ENCODE results near the gene DUOX1.
"Not testable (repeated sequence)": the region's sequence is repeated elsewhere in the genome, so short reads cannot be mapped to it uniquely, and the experiment has no call there.

Gene DUOX1

DNA sequence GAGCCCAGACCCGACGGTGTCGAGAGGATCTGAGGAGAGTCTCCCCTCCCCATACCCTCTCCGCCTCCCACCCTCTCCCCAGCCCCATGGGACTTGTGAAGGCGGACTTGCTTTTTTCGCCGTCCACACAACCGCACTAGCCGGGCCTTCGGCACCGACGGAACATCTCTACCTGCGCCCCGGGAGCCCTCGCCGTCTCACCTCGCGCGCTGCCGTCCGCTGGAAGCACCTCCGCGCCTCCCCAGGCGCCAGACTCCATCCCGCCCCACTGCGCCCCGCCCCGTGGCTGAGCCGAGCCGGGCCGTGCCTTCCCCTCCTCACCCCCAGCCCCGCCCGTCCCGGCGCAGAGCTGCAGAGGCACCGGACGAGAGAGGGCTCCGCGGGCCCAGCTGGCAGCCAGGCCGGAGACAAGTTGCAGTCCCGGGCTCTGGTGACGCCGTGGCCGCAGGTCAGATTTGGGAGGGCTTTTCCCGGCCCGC lies at the start of gene DUOX1, which contains the start of gene DUOXA1:
Gene DUOX1, plus strand, starts transcription at position 344 of the 479 bp plus-strand sequence. CDS start 1,973 bp downstream, outside the sequence.
Gene DUOXA1, minus strand, starts transcription at position 229 of the 479 bp plus-strand sequence. CDS start 6,865 bp downstream, outside the sequence.
- DNase-seq (ENCODE audit: low read depth, low spot score): no peak

- DNase-seq (ENCODE audit: low read depth, low spot score): not testable (repeated sequence)
Observed at GRCh38 chr15:45080593-45080992, 49.2 kb upstream of the DUOX1 start.

- DNase-seq (ENCODE audit: low read depth, low spot score): not testable (repeated sequence)
Observed at GRCh38 chr15:45082412-45082811, 47.4 kb upstream of the DUOX1 start.

DNA sequence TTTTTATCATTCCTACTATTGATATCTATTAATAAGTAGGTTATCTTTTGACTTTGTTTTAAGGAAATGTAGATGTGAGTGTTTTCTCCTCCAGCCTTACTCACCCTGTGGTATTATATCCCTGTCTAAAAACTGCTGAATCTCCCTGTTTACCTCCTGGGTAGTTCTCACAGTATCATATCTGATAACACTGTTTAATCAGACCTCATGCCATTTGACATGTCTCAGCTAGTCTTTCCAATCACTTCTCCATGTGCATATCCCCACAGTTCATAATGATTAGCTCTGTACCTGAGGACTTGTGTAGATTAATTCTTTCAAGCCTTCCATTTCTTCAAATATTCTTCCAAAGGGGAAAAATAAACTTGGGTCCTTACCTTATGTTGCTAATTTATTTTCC lies 46.6 kb upstream of the DUOX1 start:
- no peak for DNase-seq (ENCODE audit: low read depth, low spot score)

- no peak for DNase-seq (ENCODE audit: low read depth, low spot score)
Observed at GRCh38 chr15:45084163-45084562, 45.6 kb upstream of the DUOX1 start.

DNA sequence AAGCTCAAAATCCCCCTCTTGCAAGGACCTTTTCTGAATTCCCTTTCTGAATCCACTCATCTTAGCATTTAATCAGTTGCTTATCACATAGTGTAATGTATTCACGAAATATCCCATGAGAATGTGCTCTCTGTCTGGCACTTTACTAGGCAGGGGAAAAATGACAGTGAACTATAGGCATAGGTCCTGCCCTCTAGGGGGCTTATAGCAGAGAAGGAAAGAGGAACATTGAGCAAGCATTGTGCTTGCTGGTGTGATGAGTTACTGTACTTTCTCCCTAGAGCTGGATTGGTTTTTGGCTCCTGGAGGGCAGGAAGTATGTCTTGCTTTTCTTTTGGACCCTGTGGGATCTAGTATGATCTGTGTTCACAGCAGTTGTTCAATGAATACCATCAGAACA lies 42.3 kb upstream of the DUOX1 start:
- DNase-seq (ENCODE audit: low read depth, low spot score): no peak

DNA sequence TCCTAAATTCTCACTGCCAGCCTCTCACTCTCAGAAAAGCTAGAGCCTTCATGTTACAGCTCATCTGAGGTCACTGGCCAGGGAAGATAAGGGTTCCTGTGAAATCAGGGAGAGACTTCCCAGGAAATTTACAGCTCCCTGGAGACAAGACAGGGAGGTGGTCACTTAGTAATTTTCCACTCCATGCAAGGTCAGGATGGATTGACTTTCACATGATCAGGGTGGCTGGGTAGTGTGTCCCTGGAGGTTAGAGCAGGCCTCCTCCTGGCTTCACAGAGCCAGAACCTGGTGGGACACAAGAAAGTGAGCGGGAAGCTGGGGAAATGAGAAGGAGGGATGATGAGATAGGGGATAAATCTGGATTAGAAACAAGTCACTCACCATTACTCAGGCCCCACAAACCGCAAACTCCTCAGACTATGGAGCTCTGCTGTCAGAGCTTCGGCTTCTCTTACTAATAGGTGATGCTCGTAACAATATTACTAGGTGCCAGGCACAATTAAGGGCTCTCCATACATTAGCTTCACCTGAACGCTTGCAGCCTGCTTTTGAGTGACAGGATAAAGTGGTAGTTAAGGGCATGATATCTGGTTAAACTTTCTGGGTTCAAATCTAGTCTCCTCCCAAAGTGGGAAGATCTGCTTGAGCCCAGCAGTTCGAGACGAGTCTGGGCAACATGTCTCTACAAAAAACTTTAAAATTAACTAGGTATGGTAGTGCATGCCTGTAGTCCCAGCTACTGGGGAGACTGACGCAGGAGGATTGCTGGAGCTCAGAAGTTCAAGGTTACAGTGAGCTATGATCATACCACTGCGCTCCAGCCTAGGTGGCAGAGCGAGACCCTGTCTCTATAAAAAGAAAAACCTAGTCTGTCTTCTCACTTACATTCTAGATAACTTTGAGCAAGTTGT lies 40.7 kb upstream of the DUOX1 start:
- DNase-seq (ENCODE audit: low read depth, low spot score): no peak

DNA sequence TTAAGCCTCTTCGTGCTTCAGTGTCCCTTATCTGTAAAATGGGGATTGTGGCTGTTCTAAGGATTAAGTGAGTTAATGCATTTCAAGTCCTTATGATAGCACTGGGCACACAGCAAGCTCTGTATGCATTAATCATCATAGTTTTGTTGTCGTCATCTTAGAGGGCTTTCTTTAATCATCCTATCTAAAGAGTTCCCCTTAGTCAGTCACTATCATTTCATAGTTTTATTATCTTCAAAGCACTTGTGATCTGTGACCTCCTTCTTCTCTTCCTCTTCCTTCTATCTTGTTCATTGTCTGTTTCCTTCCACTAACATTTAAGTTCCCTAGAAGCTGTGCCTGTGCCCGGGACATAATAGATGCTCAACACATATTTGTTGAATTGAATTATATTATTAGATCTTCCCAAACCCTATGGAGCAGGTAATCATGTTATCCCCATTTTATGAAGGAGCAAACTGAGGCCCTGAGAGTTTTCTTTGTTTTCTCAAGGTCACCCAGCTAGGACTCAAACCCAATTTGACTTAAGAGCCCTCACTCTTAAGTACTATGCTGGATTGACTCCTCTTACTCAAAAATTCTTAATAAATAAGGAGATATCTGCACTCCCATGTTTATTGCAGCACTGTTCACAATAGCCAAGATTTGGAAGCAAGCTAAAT lies 40.0 kb upstream of the DUOX1 start:
- DNase-seq (ENCODE audit: low read depth, low spot score): no peak

GRCh38 chr15:45091161-45091560 lies 38.6 kb upstream of the DUOX1 start:
- DNase-seq (ENCODE audit: low read depth, low spot score): no peak

DNA sequence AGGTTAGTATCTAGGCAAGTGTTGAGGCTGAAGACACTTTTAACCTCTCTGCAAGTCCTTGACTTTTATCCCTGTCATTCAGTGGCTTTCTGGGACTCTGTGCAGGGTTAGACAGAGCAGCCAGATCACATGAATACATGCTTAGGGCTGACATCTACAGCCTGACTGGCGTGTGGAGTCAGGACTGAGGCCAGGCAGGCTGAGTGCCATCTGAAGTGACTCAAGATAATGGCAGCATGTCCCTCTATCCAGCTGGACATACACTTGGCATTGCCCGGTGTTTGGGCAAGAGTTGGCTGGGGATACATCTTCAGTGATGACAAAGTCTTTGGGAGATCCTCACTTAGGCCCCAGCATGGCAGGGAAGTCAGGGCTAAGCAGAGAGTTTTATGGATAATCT lies 38.2 kb upstream of the DUOX1 start:
- DNase-seq (ENCODE audit: low read depth, low spot score): no peak

DNA sequence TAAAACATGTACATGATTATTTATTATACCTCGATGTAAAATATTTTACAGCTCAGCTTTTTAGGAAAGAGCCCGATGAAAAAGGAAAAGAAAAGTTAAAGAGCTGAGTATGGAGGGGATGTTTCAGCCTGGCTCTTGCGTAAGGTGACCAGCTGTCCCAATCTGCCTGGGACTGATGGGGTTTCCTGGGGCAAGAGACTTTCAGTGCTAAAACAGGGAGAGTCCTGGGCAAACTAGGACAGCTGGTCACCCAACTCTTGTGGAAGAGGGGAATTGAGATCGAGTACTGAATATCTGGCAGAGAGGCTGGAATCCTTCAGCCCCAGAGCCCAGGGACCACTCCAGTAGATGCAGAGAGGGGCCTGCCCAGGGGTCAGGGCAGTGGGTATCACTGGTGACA lies 36.8 kb upstream of the DUOX1 start:
- no peak for DNase-seq (ENCODE audit: low read depth, low spot score)

DNA sequence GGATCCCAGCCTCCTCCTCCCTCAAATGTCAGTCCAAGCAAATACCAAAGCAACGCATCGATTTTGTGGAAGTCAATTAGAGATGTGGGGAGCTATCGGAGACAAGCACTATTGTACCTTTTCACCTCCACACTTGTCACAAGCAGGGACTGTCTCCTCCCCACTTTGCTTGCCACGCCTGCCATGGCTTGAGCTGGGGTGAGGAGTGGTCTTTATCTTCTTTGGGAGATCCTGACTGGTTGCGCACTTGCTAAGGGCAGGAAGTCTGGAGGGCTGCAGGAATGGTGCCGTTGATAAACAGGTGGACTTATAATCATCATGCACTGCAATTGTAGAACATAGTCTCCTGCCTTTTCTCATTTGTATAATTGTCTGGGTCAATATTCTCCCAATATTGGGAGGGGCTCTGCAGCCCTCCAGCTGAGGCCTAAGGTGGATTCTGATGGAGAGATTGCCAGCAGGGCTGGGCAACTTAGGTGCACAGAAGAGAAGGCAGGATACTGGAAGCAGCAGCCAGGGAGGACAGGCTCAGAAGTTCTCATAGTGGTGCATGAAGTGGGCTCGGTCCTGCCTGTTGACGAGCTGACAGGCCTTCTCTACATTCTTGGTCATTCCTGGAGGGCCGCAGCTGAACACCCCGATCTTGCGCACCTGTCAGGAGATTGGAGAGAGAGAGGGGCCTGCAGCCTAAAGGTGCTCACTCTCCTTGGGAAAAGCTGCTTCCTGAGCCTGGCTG lies 36.0 kb upstream of the DUOX1 start:
- no peak for DNase-seq (ENCODE audit: low read depth, low spot score)

DNA sequence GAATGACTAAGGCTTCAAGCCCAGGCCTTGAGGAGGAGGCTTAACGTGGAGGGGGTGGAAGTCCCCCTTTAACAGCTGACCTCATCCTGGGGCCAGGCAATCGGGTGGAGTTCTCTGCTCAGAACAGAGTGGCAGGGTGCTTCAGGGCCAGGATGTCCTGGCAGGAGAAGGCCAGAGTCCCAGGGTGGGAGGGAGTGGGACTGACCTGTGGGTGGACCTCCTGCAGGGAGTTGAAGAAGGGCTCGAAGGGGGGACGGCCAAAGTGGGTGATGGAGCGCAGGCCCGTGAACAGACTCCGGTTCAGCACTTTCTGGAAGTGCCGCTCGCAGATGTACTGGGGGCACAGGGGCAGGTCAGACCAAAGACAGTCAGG lies 35.5 kb upstream of the DUOX1 start:
- DNase-seq (ENCODE audit: low read depth, low spot score): no peak

DNA sequence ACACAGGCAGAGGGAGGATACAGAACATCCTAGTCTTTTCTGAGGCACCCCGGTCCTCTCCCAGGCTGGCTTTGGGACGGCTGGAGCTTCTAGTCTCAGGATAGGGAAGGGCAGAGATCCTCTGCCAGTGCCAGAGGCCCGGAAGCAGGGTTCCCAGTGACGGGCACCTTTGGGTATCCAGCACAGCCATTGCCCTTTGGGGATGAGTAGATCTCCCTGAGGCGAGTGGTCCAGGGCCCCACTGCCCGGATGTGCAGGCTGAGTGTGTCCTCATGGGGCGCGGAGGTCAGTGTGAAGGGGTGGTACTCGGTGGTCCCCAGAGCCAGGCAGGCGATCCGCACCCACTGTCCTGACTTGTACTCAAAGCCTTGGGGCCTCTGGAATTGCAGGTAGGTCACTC lies 34.1 kb upstream of the DUOX1 start:
- DNase-seq (ENCODE audit: low read depth, low spot score): no peak

- no peak for DNase-seq (ENCODE audit: low read depth, low spot score)
Observed at GRCh38 chr15:45097466-45097865, 32.3 kb upstream of the DUOX1 start.

DNA sequence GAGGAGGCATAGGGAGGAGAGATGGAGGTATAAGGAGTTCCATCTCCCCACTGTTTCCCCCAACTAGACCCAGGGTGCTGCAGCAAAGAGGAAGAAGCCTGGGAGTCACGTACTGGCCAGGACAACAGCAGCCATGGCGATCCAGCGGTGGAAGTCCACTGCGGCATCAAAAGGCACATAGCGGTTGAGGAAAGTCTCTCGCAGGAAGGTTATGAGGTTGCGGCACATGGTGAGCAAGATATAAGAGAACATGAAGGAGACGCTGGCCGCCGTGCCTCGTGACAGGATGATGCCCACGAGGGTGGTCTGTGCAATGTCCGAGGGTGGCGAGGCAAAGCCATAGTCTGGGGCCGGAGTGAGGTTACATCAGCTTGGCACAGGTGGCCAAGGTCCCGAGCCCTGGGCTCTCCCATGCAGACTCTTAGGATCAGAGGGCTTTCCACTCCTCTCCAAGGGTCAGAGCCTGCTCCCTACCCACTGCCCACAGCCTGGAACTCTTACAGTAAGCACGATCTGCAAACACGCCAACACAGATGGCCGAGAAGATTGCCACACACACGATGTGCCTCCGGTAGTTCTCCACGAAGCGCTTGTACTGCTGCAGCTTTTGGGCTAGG lies 30.1 kb upstream of the DUOX1 start:
- no peak for DNase-seq (ENCODE audit: low read depth, low spot score)

DNA sequence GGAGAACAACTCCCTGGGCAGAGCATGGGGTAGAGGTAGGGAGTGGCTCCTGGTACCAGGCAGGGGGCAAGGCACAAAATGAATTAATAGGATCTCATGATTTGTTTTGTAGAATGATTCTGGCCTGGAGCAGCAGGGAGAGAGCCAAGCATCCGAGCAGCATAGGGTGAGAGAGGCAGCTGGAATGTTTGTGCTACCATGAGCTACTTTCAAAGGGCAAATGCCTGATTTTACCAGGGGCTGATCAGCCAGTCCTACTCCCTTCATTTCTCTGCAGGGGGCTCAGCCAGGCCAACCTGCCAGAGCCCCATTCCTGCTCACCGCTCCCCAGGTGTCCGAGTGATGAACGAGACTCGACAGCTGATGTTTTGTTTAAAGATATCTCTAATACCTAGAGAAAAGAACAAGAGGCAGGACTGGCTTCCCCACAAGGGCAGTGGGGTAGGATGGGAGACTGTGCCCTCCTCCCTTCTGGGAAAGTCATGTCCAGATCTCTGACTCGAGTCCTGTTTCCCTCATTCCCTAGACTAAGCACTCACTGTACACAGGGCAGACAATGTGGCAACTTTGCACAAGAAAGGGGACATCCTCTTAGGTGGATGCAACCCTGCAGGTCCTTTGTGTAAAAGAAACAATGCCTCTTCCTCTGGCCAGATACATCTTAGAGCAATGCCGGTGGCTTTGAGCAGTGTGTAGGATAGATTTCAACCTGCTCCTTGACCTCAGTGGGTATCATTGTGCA lies 28.7 kb upstream of the DUOX1 start:
- DNase-seq (ENCODE audit: low read depth, low spot score): no peak

- DNase-seq (ENCODE audit: low read depth, low spot score): no peak
Observed at GRCh38 chr15:45101749-45102148, 28.0 kb upstream of the DUOX1 start.

- no peak for DNase-seq (ENCODE audit: low read depth, low spot score)
Observed at GRCh38 chr15:45102226-45102625, 27.6 kb upstream of the DUOX1 start.

- DNase-seq (ENCODE audit: low read depth, low spot score): not testable (repeated sequence)
Observed at GRCh38 chr15:45104170-45104569, 25.6 kb upstream of the DUOX1 start.

DNA sequence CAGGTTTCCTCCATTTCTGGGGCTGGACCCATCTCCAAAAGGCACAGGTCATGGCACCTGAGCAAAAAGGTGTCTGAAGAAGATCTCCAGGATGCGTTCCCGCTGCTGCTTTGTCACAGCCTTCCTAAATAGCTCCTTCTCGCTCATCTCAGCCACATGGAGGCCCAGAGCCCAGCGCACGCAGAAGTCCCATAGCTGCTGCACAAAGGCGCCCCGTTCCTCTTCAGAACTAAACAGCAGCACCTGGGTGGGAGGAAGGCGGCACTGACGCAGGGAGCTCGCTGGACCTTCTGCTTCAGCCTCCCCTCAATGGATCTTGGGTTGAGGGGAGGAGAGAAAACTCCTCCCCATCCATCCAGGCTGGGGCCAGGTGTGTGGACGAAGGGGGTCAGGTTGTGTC lies 24.2 kb upstream of the DUOX1 start:
- DNase-seq (ENCODE audit: low read depth, low spot score): no peak
